Esophagus muscularis mucosa (tissue), 4 donors: ENCODE data around the gene DDX59. TPM values are rescaled to one million over a fixed set of nuclear protein-coding genes. Genes with fewer than 3 reads are reported as not detected.

Experiments
- DNase-seq: peaks from one replicate; pipeline ENCODE4 v3.0.0-alpha.2; 2017; ENCODE audit errors: extremely low spot score
- H3K27ac ChIP-seq, 4 donors: fragments of 200-600 bp; sonication (generic); replicated peaks in 1 of 4; 1 replicate in 3 of 4; 2 replicates in 1 of 4; pipeline ENCODE4 v1.5.1; 2016 to 2019; ENCODE audit warnings: mild to moderate bottlenecking in 1 of 4
- H3K27me3 ChIP-seq, 4 donors: fragments of 200-600 bp; sonication (generic); one replicate each; pipeline versions ENCODE4 v1.5.1 to v1.6.0; 2016 to 2019
- H3K36me3 ChIP-seq, 4 donors: fragments of 200-600 bp; sonication (generic); one replicate each; pipeline ENCODE4 v1.5.1; 2016 to 2019
- H3K4me1 ChIP-seq, 4 donors: fragments of 200-600 bp; sonication (generic); one replicate each; pipeline ENCODE4 v1.5.1; 2016 to 2019
- H3K4me3 ChIP-seq, 4 donors: fragments of 200-600 bp; sonication (generic); 1 replicate in 2 of 4; 2 replicates in 2 of 4; pipeline ENCODE4 v1.5.1; 2016 to 2019; ENCODE audit warnings: mild to moderate bottlenecking in 4 of 4, moderate library complexity in 1 of 4
- H3K9me3 ChIP-seq, 4 donors: fragments of 200-600 bp; sonication (generic); 1 replicate in 3 of 4; 2 replicates in 1 of 4; pipeline ENCODE4 v1.5.1; 2016 to 2019
- CTCF ChIP-seq, 3 experiments: fragments of 200-600 bp in 2 of 3; fragments of 450-650 bp in 1 of 3; sonication (generic) in 2 of 3; IDR thresholded peaks; one replicate each; pipeline ENCODE4 v1.5.1; 2017 to 2019; ENCODE audit warnings: antibody characterized with exemption in 3 of 3, mild to moderate bottlenecking in 2 of 3, moderate library complexity in 1 of 3
- EP300 ChIP-seq: sonication (generic); formaldehyde crosslinking; IDR thresholded peaks from one replicate; pipeline ENCODE4 v1.6.1; 2017; ENCODE audit warnings: antibody characterized with exemption
- POLR2A ChIP-seq: fragments of 450-650 bp; IDR thresholded peaks from one replicate; pipeline ENCODE4 v1.6.1; 2017; ENCODE audit warnings: antibody characterized with exemption, moderate library complexity, mild to moderate bottlenecking, low read depth
- POLR2AphosphoS5 ChIP-seq, 2 donors: sonication (generic); formaldehyde crosslinking; IDR thresholded peaks; one replicate each; pipeline ENCODE4 v1.6.1; 2017; ENCODE audit warnings: antibody characterized with exemption in 2 of 2
- WGBS: methylation state at CpG from one replicate; pipeline ENCODE4 v1.1.5; 2018; 5-methylcytosine and 5-hydroxymethylcytosine counted together
- intact Hi-C: fragments of 100-400 bp; cut with DNase I; formaldehyde crosslinking; loops from one replicate; pipeline ENCODE4 v1.15.1; 2023
- total RNA-seq, 4 donors: library from RNA; depleted of rRNA; stranded (reverse); fragments of >200 nt; gene quantifications; one replicate each; pipeline versions ENCODE4 v1.1.0 to v1.2.1, GENCODE V29; 2016

The DDX59 gene
- total RNA-seq, 4 donors from 2014 or later, result 18.1 to 30.0 (median 21.7) TPM

GRCh38 chr1:200628223-200628881 is 41.4 kb downstream of the DDX59 start:
- TF ChIP-seq POLR2AphosphoS5 (IDR thresholded peaks at IDR 0.05) (no peak), CTCF (IDR thresholded peaks at IDR 0.05) (no peak), EP300 (no peak), POLR2A (no peak)
- no peak for DNase-seq
- H3K36me3 ChIP-seq, result no peaks in the 10 kb centered on the region
- H3K4me1 ChIP-seq, result peaks cover 0 to 6% (median 0%) of the 10 kb centered on the region in 4 donors
- 80% methylated on average over 5 of the region's 7 CpGs for WGBS
- no peaks in the 10 kb centered on the region for H3K9me3 ChIP-seq
- intact Hi-C loops, result no loop called here
- no peaks in the 10 kb centered on the region for H3K27me3 ChIP-seq
- H3K27ac ChIP-seq, result no peak overlapping the region
- H3K4me3 ChIP-seq, result no peak overlapping the region

GRCh38 chr1:200627575-200628222 is 42.0 kb downstream of the DDX59 start:
- 92% methylated on average over 1 of the region's 1 CpG for WGBS
- no peaks in the 10 kb centered on the region for H3K9me3 ChIP-seq
- no peak overlapping the region for H3K27ac ChIP-seq
- H3K27me3 ChIP-seq, result no peaks in the 10 kb centered on the region
- intact Hi-C loops, result no loop called here
- TF ChIP-seq CTCF (IDR thresholded peaks at IDR 0.05), result no peak
- no peak for TF ChIP-seq EP300
- TF ChIP-seq POLR2AphosphoS5 (IDR thresholded peaks at IDR 0.05), result no peak
- TF ChIP-seq POLR2A, result no peak
- DNase-seq, result no peak
- H3K36me3 ChIP-seq, result no peaks in the 10 kb centered on the region
- peaks cover 0 to 9% (median 0%) of the 10 kb centered on the region in 4 donors for H3K4me1 ChIP-seq
- H3K4me3 ChIP-seq, result no peak overlapping the region

- 82% methylated on average over 5 of the region's 5 CpGs for WGBS
- Histone ChIP-seq H3K9me3 (no peaks in the 10 kb centered on the region), H3K27ac (no peak overlapping the region), H3K4me1 (peaks cover 0 to 15% (median 3%) of the 10 kb centered on the region in 4 donors), H3K36me3 (no peaks in the 10 kb centered on the region), H3K4me3 (no peak overlapping the region), H3K27me3 (no peaks in the 10 kb centered on the region)
- DNase-seq, result no peak
- TF ChIP-seq POLR2AphosphoS5 (IDR thresholded peaks at IDR 0.05) (no peak), CTCF (IDR thresholded peaks at IDR 0.05) (no peak)
- intact Hi-C loops, result no loop called here
Observed at GRCh38 chr1:200626853-200627534, 42.7 kb downstream of the DDX59 start.

- 9% methylated on average over 1 of the region's 1 CpG for WGBS
- no peak for TF ChIP-seq POLR2AphosphoS5 (IDR thresholded peaks at IDR 0.05)
- no peak for TF ChIP-seq POLR2A
- no peak for TF ChIP-seq CTCF (IDR thresholded peaks at IDR 0.05)
- no peak for TF ChIP-seq EP300
- H3K4me1 ChIP-seq, result peaks cover 5 to 26% (median 15%) of the 10 kb centered on the region in 4 donors
- DNase-seq, result no peak
- no peak overlapping the region for H3K27ac ChIP-seq
- intact Hi-C loops, result no loop called here
- no peak overlapping the region for H3K4me3 ChIP-seq
- no peaks in the 10 kb centered on the region for H3K36me3 ChIP-seq
- H3K9me3 ChIP-seq, result no peaks in the 10 kb centered on the region
- no peaks in the 10 kb centered on the region for H3K27me3 ChIP-seq
Observed at GRCh38 chr1:200625381-200625824, 44.3 kb downstream of the DDX59 start.
